HepG2 (cell line): ENCODE data around the gene GNA14. TPM values are rescaled to one million over a fixed set of nuclear protein-coding genes. Genes with fewer than 3 reads are reported as not detected.

Source experiments
- ATAC-seq: fragments of 200-7000 bp; cut with Tn5 transposase; 3 replicates; pipeline ENCODE4 v1.9.1; 2020; ENCODE audit warnings: mild to moderate bottlenecking, moderate library complexity
- BruUV-seq: library from RNA; stranded (reverse); fragments of 400-500 nt; replicated peaks from 2 replicates; lab custom pipeline; 2021; lab: Mats Ljungman, UMichigan
- CTCF ChIA-PET: fragments of 300-600 bp; formaldehyde crosslinking; extraction: SDS; loops from one replicate; lab custom pipeline; 2021; ENCODE audit warnings: low total read pairs, inconsistent platforms, low intra/inter-chr PET ratio; lab: Yijun Ruan, JAX
- POLR2A ChIA-PET: fragments of 350-600 bp; sonication (Branson Sonifier 250); formaldehyde crosslinking; loops from one replicate; lab custom pipeline; 2020; ENCODE audit warnings: antibody characterized with exemption, inconsistent platforms; lab: Yijun Ruan, JAX
- DNase-seq: peaks from one replicate; pipeline ENCODE4 v3.0.0-alpha.2; 2015; ENCODE audit warnings: low spot score
- FAIRE-seq: peaks from 3 replicates; lab custom pipeline; 2011; peaks lifted over from hg19 to GRCh38; lab: Jason Lieb, UNC
- H2AFZ ChIP-seq: one replicate; pipeline ENCODE4 v1.6.1; 2011; ENCODE audit warnings: low read length, inconsistent platforms
- H3K27ac ChIP-seq: fragments of 300-600 bp; 3 replicates; pipeline ENCODE4 v1.8.0; 2011; ENCODE audit warnings: mixed run types, mild to moderate bottlenecking, mixed read lengths, low read length, inconsistent platforms; ENCODE audit not compliant: insufficient read depth; ENCODE audit errors: extremely low read length
- H3K27me3 ChIP-seq, 2 experiments: fragments of 200-600 bp in 1 of 2; 2 replicates in 1 of 2; 3 replicates in 1 of 2; pipeline versions ENCODE4 v1.6.0 to v1.8.0; 2011; ENCODE audit warnings: low read length in 2 of 2, mild to moderate bottlenecking in 2 of 2, moderate library complexity in 2 of 2, inconsistent platforms in 1 of 2; ENCODE audit not compliant: insufficient read depth in 2 of 2, control insufficient read depth in 1 of 2
- H3K36me3 ChIP-seq, 2 experiments: fragments of 200-600 bp in 1 of 2; replicated peaks in 1 of 2; 2 replicates in 1 of 2; 3 replicates in 1 of 2; pipeline versions ENCODE4 v1.5.1 to v1.8.0; 2011; ENCODE audit warnings: low read length in 2 of 2, inconsistent platforms in 1 of 2; ENCODE audit not compliant: insufficient read depth in 2 of 2, control insufficient read depth in 1 of 2
- H3K4me1 ChIP-seq: 2 replicates; pipeline ENCODE4 v1.5.1; 2012; ENCODE audit warnings: low read length, inconsistent platforms; ENCODE audit not compliant: insufficient read depth
- H3K4me2 ChIP-seq: 2 replicates; pipeline ENCODE4 v1.6.0; 2011; ENCODE audit warnings: low read depth, low read length, inconsistent platforms
- H3K4me3 ChIP-seq, 3 experiments: fragments of 200-600 bp in 1 of 3; sonication (generic), shearing (Covaris generic) in 1 of 3; replicated peaks in 1 of 3; 2 replicates each; pipeline ENCODE4 v1.5.1; 2011 to 2016; ENCODE audit warnings: low read length in 3 of 3, inconsistent platforms in 2 of 3, low read depth in 2 of 3, mild to moderate bottlenecking in 2 of 3, control low read depth in 1 of 3, mixed read lengths in 1 of 3; ENCODE audit not compliant: insufficient read depth in 1 of 3
- H3K79me2 ChIP-seq: one replicate; pipeline ENCODE4 v1.6.1; 2011; ENCODE audit warnings: low read length, inconsistent platforms; ENCODE audit not compliant: insufficient read depth
- H3K9ac ChIP-seq: 2 replicates; pipeline ENCODE4 v1.6.0; 2011; ENCODE audit warnings: mild to moderate bottlenecking, low read depth, low read length, inconsistent platforms; ENCODE audit not compliant: insufficient read depth
- H3K9me3 ChIP-seq: 2 replicates; pipeline ENCODE4 v1.5.1; 2012; ENCODE audit warnings: mild to moderate bottlenecking, low read length
- H4K20me1 ChIP-seq: 2 replicates; pipeline ENCODE4 v1.6.0; 2011; ENCODE audit warnings: inconsistent platforms, mild to moderate bottlenecking, low read length, moderate library complexity; ENCODE audit not compliant: insufficient read depth
- HOXA3 ChIP-seq: sonication (generic); formaldehyde crosslinking; IDR thresholded peaks from 2 replicates; pipeline ENCODE4 v1.5.0; 2020; ENCODE audit warnings: missing genetic modification reagents
- MTF1 ChIP-seq: sonication (generic); formaldehyde crosslinking; IDR thresholded peaks from 2 replicates; pipeline ENCODE4 v1.5.0; 2020; ENCODE audit warnings: missing genetic modification reagents
- POLR2A ChIP-seq, 2 experiments: IDR thresholded peaks; 2 replicates each; pipeline ENCODE4 v1.6.1; 2011; ENCODE audit warnings: low read depth in 2 of 2, low read length in 2 of 2, mild to moderate bottlenecking in 1 of 2, moderate library complexity in 1 of 2; ENCODE audit not compliant: insufficient read depth in 1 of 2
- PRPF4 ChIP-seq: fragments of 200-400 bp; formaldehyde crosslinking; IDR thresholded peaks from 2 replicates; pipeline ENCODE4 v1.6.1; 2016; ENCODE audit warnings: low read length, low read depth; ENCODE audit not compliant: poor library complexity, severe bottlenecking
- SAP130 ChIP-seq: IDR thresholded peaks from 2 replicates; pipeline ENCODE4 v1.6.1; 2016; ENCODE audit warnings: low read depth
- TRIM24 ChIP-seq: sonication (generic); formaldehyde crosslinking; IDR thresholded peaks from 2 replicates; pipeline ENCODE4 v1.8.0; 2022; ENCODE audit warnings: mild to moderate bottlenecking, missing genetic modification reagents
- ZNF20 ChIP-seq: sonication (generic); formaldehyde crosslinking; IDR thresholded peaks from 2 replicates; pipeline ENCODE4 v1.4.0; 2020; ENCODE audit warnings: mild to moderate bottlenecking, moderate library complexity, missing genetic modification reagents
- ZNF441 ChIP-seq: sonication (generic); formaldehyde crosslinking; IDR thresholded peaks from 2 replicates; pipeline ENCODE4 v1.7.0; 2021; ENCODE audit warnings: missing genetic modification reagents, borderline replicate concordance
- ZNF598 ChIP-seq: sonication (generic); formaldehyde crosslinking; IDR thresholded peaks from 2 replicates; pipeline ENCODE4 v1.5.1; 2020; ENCODE audit warnings: mild to moderate bottlenecking, missing genetic modification reagents, borderline replicate concordance
- ZNF878 ChIP-seq: sonication (generic); formaldehyde crosslinking; IDR thresholded peaks from 2 replicates; pipeline ENCODE4 v1.8.1; 2023; ENCODE audit warnings: mild to moderate bottlenecking, missing genetic modification reagents, moderate library complexity
- WGBS: methylation state at CpG from one replicate; pipeline ENCODE4 v1.1.6; 2017; ENCODE audit warnings: low lambda C conversion rate; 5-methylcytosine and 5-hydroxymethylcytosine counted together
- in situ Hi-C: cut with HindIII; loops from 2 replicates; pipeline ENCODE4 v1.10.0; 2017; ENCODE audit warnings: low pct_unique_long_range_greater_than_20kb; ENCODE audit not compliant: extremely low pct_ligation_motif_present
- intact Hi-C: fragments of 100-400 bp; cut with micrococcal nuclease; formaldehyde crosslinking; loops from one replicate; pipeline ENCODE4 v1.10.0; 2022; ENCODE audit not compliant: unreplicated experiment
- polyA plus RNA-seq, 8 experiments: library from polyadenylated mRNA; depleted of rRNA in 3 of 8; stranded (reverse) in 7 of 8; unstranded in 1 of 8; fragments of >200 nt; fragmentation: Illumina TruSeq in 4 of 8; extraction: Trizol in 4 of 8; gene quantifications; 2 replicates each; pipeline versions ENCODE4 v1.2.1 to v1.2.3, GENCODE V29; 2011 to 2016; ENCODE audit warnings: low read depth in 4 of 8, missing spikeins in 1 of 8, mixed read lengths in 1 of 8; ENCODE audit not compliant: insufficient read depth in 1 of 8
- total RNA-seq, 5 experiments: library from RNA; depleted of rRNA; stranded (reverse); fragments of >200 nt; fragmentation: Illumina TruSeq; extraction: Trizol; gene quantifications; 2 replicates each; pipeline ENCODE4 v1.2.3, GENCODE V29; 2016; ENCODE audit warnings: low read depth in 1 of 5
- TF ChIP-seq, protein P1 (sequence below): sonication (generic); formaldehyde crosslinking; IDR thresholded peaks from 2 replicates; pipeline ENCODE4 v1.9.0; 2021; ENCODE audit warnings: mild to moderate bottlenecking, missing genetic modification reagents
- TF ChIP-seq, protein P2 (sequence below): IDR thresholded peaks from 2 replicates; pipeline ENCODE4 v1.6.1; 2016; ENCODE audit warnings: missing genetic modification reagents, missing compliant biosample characterization
- TF ChIP-seq, protein P3 (sequence below): sonication (generic); formaldehyde crosslinking; conservative IDR thresholded peaks from 2 replicates; pipeline ENCODE4 v1.5.0; 2020; ENCODE audit warnings: missing genetic modification reagents

The GNA14 gene
- total and polyA plus RNA-seq, 2 of the 13 experiments (the other 11 are each of a cell fraction or from before 2014, with no cell fraction given), result not detected

DNA sequence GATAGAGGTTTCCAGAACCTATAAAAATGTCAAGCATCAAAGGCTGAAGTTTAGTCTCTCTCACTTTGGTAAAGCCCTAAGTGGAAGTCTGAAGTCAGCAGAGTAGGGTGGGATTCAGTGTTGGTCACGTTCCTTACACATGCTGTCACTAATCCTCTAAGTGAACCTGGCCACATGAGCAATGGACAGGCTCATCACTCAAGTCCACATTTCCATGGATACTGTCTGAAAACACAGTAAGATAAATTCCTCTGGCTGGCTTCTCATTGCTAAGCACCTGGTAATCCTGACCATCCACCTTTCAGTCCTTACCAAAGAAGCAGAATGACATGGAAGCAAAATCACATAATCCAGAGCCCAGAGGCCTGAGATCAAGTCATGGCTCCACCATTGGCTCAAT is 43.8 kb downstream of the GNA14 start:
- no peak for FAIRE-seq

DNA sequence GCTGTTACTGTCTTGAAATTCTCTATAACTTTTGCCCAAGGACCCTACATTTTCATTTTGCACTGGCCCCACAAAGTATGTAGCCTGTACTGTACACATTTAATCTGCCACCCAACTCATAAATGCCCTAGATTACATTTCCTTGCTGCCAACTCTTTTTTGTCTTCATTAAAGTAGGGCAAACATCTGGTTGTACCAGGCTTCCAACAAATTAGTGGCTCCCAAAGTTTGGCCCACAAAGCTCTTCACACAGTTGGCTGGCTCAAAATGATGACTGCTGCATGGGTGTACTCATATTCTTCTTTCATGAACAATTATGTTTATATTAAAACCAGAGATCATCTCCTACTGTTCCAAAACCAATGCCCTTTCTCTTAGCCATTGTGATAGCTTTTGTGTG is 45.3 kb downstream of the GNA14 start:
- ChIA-PET POLR2A (no interaction called here), CTCF (no interaction called here)
- no peak overlapping the region for H3K4me2 ChIP-seq
- H3K36me3 ChIP-seq, result no peaks in the 10 kb centered on the region
- H3K9me3 ChIP-seq, result no peaks in the 10 kb centered on the region
- intact Hi-C loops (no loop called here), in situ Hi-C loops (no loop called here)
- H3K27me3 ChIP-seq, result peaks cover 0 to 4% of the 10 kb centered on the region in 2 experiments; a peak in 1 of 5 replicates
- H3K9ac ChIP-seq, result no peak overlapping the region
- no peak for ATAC-seq
- no peak overlapping the region for H3K27ac ChIP-seq
- H4K20me1 ChIP-seq, result no peaks in the 10 kb centered on the region
- H3K4me3 ChIP-seq, result no peak overlapping the region
- no peaks in the 10 kb centered on the region for H3K79me2 ChIP-seq
- DNase-seq, result no peak
- H2AFZ ChIP-seq, result no peak overlapping the region
- no TSS peak for BruUV-seq
- no peak for FAIRE-seq
- no peaks in the 10 kb centered on the region for H3K4me1 ChIP-seq
- TF ChIP-seq POLR2A (IDR thresholded peaks at IDR 0.05; ENCODE audit: insufficient read depth in 1 of 2, low read depth in 2 of 2, low read length in 2 of 2), result no peak
- no peak for TF ChIP-seq ZNF20 (CRISPR knock-in tag)
- TF ChIP-seq SAP130, result no peak
- no peak for TF ChIP-seq ZNF441 (CRISPR knock-in tag)
- TF ChIP-seq TRIM24 (CRISPR knock-in tag), result no peak
- TF ChIP-seq, protein P1, sequence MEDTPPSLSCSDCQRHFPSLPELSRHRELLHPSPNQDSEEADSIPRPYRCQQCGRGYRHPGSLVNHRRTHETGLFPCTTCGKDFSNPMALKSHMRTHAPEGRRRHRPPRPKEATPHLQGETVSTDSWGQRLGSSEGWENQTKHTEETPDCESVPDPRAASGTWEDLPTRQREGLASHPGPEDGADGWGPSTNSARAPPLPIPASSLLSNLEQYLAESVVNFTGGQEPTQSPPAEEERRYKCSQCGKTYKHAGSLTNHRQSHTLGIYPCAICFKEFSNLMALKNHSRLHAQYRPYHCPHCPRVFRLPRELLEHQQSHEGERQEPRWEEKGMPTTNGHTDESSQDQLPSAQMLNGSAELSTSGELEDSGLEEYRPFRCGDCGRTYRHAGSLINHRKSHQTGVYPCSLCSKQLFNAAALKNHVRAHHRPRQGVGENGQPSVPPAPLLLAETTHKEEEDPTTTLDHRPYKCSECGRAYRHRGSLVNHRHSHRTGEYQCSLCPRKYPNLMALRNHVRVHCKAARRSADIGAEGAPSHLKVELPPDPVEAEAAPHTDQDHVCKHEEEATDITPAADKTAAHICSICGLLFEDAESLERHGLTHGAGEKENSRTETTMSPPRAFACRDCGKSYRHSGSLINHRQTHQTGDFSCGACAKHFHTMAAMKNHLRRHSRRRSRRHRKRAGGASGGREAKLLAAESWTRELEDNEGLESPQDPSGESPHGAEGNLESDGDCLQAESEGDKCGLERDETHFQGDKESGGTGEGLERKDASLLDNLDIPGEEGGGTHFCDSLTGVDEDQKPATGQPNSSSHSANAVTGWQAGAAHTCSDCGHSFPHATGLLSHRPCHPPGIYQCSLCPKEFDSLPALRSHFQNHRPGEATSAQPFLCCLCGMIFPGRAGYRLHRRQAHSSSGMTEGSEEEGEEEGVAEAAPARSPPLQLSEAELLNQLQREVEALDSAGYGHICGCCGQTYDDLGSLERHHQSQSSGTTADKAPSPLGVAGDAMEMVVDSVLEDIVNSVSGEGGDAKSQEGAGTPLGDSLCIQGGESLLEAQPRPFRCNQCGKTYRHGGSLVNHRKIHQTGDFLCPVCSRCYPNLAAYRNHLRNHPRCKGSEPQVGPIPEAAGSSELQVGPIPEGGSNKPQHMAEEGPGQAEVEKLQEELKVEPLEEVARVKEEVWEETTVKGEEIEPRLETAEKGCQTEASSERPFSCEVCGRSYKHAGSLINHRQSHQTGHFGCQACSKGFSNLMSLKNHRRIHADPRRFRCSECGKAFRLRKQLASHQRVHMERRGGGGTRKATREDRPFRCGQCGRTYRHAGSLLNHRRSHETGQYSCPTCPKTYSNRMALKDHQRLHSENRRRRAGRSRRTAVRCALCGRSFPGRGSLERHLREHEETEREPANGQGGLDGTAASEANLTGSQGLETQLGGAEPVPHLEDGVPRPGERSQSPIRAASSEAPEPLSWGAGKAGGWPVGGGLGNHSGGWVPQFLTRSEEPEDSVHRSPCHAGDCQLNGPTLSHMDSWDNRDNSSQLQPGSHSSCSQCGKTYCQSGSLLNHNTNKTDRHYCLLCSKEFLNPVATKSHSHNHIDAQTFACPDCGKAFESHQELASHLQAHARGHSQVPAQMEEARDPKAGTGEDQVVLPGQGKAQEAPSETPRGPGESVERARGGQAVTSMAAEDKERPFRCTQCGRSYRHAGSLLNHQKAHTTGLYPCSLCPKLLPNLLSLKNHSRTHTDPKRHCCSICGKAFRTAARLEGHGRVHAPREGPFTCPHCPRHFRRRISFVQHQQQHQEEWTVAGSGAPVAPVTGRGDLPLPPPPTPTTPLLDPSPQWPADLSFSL (CRISPR knock-in tag), result no peak
- no peak for TF ChIP-seq MTF1
- TF ChIP-seq ZNF598 (CRISPR knock-in tag), result no peak

More for the DNA sequence above, 43.8 kb downstream of the GNA14 start:
- H3K4me3 ChIP-seq, result no peak overlapping the region
- H3K4me1 ChIP-seq, result no peaks in the 10 kb centered on the region
- intact Hi-C loops, result no loop called here
- H3K27me3 ChIP-seq, result peaks cover 0 to 4% of the 10 kb centered on the region in 2 experiments; a peak in 1 of 5 replicates
- WGBS, result 0% methylated on average over 1 of the region's 1 CpG
- H3K79me2 ChIP-seq, result no peaks in the 10 kb centered on the region
- H3K36me3 ChIP-seq, result no peaks in the 10 kb centered on the region
- H3K4me2 ChIP-seq, result no peak overlapping the region
- ATAC-seq (no peak), DNase-seq (no peak)
- no peak overlapping the region for H3K27ac ChIP-seq
- TF ChIP-seq PRPF4, result no peak
- TF ChIP-seq, protein P2, sequence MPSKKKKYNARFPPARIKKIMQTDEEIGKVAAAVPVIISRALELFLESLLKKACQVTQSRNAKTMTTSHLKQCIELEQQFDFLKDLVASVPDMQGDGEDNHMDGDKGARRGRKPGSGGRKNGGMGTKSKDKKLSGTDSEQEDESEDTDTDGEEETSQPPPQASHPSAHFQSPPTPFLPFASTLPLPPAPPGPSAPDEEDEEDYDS (CRISPR knock-in tag), result no peak
- TF ChIP-seq, protein P3, sequence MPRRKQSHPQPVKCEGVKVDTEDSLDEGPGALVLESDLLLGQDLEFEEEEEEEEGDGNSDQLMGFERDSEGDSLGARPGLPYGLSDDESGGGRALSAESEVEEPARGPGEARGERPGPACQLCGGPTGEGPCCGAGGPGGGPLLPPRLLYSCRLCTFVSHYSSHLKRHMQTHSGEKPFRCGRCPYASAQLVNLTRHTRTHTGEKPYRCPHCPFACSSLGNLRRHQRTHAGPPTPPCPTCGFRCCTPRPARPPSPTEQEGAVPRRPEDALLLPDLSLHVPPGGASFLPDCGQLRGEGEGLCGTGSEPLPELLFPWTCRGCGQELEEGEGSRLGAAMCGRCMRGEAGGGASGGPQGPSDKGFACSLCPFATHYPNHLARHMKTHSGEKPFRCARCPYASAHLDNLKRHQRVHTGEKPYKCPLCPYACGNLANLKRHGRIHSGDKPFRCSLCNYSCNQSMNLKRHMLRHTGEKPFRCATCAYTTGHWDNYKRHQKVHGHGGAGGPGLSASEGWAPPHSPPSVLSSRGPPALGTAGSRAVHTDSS (CRISPR knock-in tag), result no peak
- no peak for TF ChIP-seq ZNF878 (CRISPR knock-in tag)
- no peak for TF ChIP-seq HOXA3 (CRISPR knock-in tag)
- TF ChIP-seq, all 625 proteins: peak for 0
- BruUV-seq, result no TSS peak
- Histone ChIP-seq H4K20me1 (no peaks in the 10 kb centered on the region), H2AFZ (no peak overlapping the region), H3K9ac (no peak overlapping the region), H3K9me3 (no peaks in the 10 kb centered on the region)
- in situ Hi-C loops, result no loop called here
- CTCF ChIA-PET, result no interaction called here
- POLR2A ChIA-PET, result no interaction called here
